ENCODE measurements around the gene ZBTB45.

- TF ChIP-seq POLR2A (IDR thresholded peaks at IDR 0.05; ENCODE audit: low read depth, low read length) = no peak
- no peak for TF ChIP-seq POLR2AphosphoS5 (IDR thresholded peaks at IDR 0.05; ENCODE audit: low read depth, low read length)
- TF ChIP-seq TAF1 (IDR thresholded peaks at IDR 0.05; ENCODE audit: borderline replicate concordance, low read depth, low read length) = no peak
Measured at GRCh38 chr19:58497634-58498170, 21.9 kb downstream of the ZBTB45 start.

Data from GM12892 (cell line).